ENCODE results near the gene ZNF296. TPM values are rescaled to one million over a fixed set of nuclear protein-coding genes. Genes with fewer than 3 reads are reported as not detected.
A peak's percentile ranks its signal among the peaks of the same experiment; 100 is the strongest.

ZNF296 gene
- total RNA-seq, 1 donor from 2014 or later = not detected

DNA sequence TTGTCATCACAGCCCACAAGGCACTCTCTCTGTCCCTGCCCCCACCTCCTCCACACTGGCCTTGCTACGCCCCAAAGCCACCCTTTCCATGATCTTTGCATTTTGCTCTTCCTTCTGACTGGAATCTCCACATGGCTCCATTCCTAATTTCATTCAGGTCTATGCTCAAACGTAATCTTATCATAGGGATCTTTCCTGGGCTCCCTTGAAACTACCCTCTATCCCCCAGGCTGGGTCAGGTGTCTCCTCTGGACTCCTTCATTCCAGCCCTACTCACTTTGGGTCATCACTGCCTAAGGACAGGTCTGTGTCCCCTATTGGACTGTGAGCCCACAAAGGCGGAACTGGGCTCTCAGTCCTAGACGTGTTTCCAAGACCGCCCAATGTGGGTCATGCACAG lies 5.9 kb upstream of the ZNF296 start:
- DNase-seq = no peak

DNA sequence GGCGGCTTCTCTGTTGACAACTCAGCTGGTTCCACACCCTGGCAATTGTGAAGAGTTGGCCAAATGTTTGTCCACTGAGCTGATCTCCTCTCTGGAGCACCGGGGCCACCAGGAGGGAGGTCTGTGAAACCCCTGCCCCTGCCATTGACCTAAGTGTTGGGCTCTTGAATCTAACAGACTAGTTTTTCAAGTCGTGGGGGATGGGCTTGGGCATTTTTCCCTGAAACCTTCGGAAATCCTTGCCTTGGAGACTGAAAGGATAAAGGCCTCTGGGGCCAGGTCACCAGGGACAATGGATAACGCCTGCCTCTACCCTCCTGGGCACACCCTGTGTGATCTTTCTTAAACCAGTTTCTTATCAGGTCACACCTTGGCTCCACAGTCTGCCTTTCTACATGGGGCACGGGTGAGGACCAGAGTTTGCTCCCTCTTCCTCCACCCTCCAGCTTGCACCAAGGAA lies 3.7 kb upstream of the ZNF296 start:
- DNase-seq = no peak

DNA sequence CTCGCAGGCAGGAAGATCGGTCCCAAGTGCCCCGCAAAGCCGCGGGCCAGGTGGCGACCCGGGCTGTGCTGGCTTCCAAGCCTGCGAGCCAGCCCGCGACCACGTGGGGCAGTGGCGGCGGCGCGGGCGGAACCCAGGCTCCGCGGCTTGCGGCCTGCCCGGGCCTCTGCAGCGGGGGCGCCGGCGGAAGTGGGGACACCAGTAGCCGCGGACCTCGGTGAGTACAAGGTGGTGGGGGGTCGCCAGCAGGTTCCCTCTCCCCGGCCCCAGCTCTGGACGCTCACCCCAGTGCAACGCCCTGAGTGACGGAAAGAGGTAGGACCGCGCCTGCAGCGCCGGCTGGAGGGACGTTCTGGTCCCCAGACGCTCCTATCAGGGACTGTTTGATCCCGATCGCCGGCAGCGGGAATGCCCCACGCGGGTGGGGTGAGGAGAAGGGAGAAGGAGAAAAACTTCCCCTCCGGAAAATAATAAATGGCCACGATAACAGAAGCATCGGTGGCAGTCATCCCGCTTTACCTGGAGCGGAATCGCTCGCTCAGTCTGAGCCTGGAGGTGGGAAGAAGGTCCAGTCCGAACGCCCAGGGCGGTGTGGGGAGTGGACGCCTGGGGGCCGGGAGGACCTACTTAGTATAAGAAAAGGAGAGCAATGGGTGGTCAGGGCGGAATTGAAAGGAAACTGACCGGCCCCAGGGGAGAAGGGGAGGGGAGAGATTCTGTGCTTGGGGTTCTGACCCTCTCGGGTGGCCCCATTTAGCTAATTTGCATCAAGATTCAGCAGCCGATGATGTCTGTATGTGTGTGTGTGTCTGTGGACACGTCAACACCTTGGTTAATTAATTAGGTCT lies 3.0 kb upstream of the ZNF296 start, which contains the start of gene GEMIN7:
TSS of gene GEMIN7 (plus strand) at position 198 of the 848 bp plus-strand sequence. CDS start 10,855 bp downstream, outside the sequence.
- peak; percentile 52 for DNase-seq

DNA sequence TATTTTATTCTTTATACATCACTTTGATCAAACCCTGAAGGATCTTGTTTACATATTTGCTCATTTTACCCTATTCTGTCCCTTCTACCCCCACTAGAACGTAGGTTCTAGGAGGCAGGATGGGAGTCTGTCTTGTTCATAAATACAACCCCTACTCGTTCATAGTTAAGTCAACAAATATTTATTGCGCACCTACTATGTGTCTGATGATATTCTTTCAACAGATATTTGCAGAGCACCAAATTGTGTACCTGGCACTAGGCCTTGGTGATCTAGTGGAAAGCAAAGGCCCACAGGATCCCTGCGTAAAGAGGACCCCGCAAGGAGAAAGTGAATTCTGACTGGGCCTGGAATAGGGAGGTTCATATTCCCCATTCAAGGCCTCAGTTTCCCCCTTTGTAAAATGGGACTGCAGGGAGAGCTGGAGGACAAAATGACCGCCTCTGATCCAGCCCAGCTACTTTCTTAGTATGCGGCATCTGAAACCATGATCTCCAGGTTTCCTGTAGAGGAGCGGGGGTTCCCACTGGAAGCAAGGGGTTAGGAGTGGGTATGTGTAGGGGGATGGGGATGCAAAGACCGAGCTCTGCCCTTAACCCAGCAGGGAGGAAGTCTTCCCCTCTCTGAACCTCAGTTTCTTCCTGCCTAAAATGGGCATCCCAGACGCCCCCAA lies 2.2 kb upstream of the ZNF296 start:
- no peak for DNase-seq

DNA sequence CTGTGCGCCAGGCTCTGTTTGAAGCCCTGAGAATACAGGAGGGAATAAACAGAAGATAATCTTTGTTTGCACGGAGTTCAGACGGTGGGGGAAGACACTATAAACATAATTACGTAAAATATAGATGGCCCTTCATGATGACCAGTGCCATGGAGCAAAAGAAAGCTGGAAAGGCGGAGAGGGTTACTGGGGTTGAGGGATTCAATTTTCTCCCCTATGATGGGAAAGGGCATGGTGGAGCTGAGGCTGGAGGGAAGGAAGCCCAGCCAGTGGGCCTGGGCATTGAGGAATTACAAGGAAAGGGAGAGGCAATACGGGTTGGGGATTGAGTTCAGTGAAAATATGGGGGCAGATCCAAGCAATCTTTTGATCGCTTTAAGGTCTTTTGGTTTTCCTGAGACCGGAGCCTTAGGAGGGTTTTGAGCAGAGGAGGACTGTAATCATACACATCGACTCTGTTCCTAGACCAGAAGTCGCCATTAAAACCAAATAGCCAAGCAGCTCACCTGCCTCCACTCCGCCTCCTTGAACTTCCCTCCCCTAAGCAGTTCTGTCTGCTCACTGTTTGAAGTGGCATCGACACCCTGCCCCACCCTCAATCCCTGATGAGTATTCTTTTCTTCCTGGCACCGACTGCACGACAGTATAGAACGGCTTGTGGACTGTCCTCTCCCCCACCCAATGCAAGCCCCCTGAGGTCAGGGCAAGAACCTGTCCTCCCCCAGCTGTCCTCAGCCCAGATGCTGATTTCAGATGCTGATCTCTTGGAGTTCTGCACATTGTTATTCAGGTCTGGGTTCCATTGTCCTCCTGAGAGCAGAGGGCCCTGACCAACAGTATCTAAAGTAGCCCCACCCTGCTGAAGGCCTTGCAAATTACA lies 813 bp upstream of the ZNF296 start:
- no peak for DNase-seq

DNA sequence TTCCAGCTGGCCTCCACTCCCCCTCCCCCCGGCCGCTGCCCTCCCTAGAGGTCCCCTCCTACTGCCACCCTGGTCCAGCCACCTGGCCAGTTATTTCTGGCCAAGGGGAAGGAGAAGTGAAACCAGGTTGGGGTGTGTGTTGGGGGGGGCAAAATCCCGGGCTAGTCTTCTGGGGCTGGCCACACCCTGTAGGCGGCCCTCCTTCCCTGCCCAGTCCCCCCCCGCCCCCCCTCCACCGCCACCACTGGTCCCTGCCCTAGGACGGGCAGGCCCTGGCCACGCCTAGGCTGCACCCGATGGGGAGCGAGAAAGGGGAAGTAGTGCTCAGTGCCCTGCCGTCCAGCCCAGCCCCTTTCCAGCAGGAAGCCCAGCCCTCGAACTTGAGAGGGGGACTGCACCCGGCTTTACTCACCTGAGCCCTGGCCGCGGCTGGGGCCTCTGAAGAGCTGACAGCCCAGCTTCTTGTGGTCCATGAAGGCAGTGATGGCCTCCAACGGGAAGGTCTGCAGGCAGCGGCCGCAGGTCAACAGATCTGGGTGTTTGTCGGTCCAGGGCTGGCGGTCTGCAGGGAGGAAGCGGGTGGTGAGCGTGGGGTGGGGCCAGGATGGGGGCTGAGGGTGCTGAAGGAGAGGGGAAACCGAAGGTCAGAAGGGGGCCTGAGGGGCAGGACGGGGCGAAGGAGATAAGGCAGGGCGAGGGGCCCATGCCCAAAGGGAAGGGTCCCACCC lies 813 bp downstream of the ZNF296 start:
- peak; percentile 18 for DNase-seq

DNA sequence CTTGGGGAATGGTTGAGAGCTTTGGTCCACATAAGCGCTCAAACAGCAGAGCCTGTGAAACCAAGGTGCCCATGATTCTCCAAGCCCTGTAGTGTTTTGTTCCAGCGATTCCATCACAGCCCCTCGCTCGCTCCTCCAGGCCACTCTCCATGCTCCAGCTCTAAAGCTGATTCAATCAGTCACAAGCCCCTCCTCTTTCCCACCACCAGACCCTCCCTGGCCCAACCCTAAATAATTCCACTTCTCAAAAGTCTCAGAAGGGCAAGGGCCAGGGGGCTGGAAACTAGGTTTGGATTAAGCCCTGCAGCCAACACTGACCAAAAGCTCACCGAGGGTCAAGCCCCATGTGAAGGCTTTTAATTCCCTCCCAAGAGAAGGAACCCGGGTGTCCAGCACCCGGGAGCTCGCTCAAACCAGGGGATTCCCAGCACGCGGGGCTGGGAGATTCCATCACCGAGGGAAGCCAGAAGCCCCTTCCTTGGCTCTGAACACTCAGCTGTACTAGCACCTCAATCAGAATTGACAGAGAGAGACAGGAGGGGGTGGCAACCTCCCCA lies 1.5 kb downstream of the ZNF296 start:
- no peak for DNase-seq

DNA sequence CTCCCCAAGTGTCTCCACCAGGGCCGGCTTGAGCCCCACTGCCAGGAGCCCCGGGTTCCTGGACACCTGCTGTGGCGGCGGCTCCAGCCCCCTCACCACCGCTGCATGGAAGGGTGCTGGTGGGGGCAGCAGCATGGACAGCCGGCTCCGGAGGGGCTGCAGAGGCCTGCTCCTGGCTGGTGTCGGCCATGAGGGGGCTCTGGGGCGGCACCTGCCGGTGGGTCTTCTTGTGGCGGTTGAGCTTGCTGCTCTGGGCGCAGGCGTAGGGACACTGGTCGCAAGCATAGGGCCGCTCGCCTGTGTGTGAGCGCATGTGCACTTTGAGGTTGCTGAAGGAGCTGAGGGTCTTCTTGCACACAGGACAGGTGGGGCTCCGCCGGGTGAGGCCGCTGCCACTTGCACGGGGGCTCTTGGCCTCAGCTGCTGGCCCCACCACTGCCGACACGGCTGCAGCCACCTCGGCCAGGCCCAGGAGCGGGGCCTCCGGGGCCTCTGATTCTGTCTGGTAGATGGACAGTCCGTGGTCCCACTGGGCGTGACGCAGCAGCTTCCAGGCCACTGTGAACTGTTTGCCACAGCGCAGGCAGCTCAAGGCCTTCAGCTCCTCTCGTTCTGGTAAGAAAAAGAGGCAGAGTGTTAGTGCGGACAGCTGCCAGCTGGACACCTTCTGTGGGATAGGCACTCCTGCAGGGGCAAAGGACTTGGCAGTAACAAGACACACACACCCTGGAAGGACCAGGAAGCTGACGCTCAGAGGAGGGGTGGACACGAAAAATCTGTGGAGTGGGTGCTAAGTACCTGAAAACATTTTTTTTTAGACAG lies 4.1 kb downstream of the ZNF296 start:
- no peak for DNase-seq

DNA sequence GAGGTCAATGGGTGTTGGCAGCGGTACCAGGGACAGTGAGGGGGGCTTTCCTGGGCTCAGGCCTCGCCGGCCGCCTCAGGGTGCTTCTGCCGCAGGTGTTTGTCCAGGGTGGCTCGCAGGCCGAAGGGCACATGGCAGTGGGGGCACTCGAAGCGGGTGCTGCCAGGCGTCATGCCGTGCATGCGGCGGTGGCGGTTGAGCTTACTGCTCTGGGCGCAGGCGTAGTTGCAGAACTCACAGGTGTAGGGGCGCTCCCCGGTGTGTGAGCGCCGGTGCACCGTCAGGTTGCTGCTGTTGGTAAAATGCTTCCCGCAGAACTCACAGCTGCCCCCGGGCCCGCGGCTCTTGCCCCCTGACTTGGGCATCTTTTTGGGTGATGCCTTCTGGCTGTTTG lies 4.7 kb downstream of the ZNF296 start:
- no peak for DNase-seq

DNA sequence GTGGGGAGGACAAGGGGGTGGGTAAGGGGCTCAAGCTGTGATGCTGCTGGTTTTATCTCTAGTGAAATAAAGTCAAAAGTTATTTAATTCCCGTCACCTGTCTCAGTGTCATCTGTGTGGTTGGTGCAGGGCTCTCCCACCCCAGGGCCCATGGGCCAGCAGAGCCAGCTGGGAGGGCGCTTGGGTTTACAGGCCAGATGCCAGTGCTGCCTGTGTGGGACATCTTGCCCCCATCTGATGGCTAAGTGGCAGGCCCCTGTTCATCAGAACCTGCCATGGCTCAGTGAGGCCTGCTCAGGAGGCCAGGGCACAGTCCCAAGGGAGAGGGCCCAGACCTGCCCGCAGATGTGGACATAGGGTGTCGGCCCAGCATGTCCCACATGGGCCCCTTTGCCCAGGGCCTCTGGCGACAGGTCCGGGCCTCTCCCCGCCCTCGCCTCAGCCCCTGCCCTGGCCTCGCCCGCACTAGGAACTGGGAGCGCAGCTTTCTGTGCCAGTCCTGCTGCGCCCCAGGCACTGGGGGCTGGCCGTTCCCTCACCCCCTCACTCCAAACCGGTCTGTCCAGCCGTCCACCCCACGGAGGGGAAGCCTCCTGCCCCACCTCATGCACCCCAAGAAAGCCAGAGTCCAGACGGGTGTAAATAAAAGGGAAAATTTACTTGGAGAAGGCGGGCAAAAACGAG lies 5.3 kb downstream of the ZNF296 start:
- DNase-seq = no peak

DNA sequence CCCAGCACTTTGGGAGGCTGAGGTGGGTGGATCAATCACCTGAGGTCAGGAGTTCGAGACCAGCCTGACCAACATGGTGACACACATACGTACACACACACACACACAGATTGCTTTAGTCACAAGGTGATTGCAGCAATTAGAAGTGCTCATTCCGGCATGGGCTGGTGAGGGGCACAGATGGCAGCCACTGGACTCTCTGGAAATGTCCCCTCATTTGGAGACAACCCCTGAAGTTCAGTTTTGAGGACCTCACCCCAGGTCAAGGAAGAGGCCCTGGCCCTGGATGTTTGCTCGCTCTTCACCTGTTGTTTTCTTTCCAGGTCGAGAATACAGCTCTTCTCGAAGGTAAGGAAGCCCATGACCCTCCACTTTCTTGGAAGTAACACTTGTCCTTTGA lies 6.1 kb downstream of the ZNF296 start:
- DNase-seq = no peak

DNA sequence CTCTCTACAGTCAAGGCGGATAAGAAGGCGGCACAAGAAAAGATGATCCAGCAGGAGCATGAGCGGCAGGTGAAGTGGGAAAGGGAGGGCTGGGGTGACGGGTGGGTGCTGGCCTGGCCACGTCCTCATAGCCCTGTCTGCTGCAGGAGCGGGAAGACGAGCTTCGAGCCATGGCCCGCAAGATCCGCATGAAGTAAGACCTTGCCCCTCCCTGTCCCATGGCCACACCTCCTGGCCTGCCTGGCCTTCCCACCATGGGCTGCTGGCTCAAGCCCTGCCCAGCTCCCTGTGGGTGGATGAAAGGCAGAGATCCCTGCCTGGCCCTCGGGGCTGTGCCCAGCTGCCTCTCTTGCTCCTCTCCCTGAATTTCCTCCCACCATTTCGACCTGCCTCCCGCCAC lies 7.2 kb downstream of the ZNF296 start:
- DNase-seq = no peak

DNA sequence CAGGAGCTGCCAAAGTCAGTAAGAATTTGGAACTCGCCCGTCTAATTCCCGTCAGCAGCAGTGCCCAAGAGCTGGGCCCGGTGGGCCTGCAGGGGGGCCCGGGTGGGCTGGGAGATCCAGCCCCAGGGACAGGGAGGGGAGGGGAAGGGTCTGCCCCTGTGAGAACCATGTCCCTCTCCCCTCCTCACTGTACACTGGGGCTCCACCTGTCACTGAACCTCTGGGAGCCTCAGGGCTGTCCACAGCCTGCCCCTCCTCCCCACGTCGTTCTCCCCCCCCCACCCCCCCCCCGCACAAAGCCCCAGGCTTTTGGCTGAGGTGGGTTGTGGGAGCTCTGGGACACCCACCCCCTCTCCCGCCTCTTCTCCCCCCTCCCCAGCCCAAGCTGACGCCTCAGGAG lies 8.2 kb downstream of the ZNF296 start:
- DNase-seq = no peak

DNA sequence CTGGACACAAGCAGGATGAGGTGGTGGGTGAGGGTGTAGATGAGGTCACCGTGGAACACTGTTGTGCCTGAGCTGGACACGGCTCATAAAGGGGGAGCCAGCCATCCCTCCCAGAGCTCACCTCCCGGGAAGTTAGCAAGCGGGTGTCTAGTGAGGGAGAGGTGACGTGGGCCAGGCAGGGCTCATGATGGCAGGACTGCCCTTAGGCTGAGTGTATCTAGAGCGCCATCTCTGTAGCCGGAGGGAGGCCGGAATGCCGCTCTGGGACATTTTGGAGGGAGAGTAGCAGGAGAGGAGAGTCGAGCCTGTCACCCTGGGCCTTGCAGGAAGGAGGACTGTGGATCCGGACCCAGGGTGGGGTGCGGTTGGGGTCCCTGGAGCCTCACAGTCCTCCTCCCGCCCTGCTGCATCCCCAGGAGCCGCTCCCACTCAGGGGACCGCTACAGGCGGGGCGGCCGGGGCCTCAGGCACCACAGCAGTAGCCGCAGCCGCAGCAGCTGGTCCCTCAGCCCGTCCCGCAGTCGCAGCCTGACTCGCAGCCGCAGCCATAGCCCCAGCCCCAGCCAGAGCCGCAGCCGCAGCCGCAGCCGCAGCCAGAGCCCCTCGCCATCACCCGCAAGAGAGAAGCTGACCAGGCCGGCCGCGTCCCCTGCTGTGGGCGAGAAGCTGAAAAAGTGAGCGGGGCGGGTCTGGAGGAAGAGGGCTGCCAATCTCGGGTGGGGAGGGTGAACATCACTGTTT lies 9.2 kb downstream of the ZNF296 start:
- DNase-seq = no peak

DNA sequence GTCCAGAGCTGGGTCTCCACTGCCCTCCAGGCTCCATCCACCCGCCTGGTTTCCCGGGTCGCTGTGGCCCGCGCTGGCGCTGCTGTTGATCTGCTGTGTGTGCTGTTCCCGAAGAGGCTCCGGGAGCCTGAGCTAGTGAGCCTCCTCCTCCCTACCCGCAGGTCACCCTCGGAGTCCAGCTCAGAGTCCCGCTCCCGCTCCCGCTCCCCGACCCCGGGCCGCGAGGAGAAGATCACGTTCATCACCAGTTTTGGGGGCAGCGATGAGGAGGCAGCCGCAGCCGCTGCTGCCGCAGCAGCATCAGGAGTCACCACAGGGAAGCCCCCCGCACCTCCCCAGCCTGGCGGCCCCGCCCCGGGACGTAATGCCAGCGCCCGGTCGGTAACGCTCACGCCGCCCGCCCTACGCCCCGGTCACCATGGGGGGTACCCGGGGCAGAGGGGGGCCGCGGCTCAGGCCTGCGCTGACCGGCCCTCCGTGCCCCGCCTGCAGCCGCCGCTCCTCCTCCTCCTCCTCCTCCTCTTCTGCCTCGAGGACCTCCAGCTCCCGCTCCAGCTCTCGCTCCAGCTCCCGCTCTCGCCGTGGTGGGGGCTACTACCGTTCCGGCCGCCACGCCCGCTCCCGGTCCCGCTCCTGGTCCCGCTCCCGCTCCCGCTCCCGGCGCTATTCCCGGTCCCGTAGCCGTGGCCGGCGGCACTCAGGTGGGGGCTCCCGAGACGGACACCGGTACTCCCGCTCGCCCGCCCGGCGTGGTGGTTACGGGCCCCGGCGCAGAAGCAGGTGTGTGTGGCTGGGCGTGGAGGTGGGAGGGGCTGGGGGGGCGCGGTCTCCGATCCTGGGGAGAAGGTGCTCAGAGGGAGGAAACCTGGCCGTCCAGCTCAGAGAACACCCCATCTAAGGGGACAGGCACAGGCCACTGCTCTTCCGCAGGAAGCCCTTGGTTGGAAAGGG lies 12.2 kb downstream of the ZNF296 start:
- DNase-seq = no peak

DNA sequence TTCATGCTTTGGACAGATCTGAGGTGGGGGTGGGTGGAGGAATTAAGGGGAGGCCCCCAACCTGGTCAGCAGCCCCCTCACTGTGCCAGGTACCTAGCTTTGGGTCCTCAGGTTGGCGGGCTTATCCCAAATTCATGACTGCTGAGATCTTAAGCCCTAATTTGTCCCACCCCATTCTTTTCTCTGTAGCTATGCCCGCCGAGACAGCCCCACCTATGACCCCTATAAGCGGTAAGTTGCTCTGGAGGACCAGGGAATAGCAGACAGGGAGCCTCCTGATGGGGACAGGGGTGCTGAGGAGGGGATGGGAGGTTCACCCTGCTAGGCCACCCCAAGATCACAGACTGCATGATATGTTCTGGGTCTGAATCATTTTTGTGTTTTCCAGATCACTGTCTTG lies 14.3 kb downstream of the ZNF296 start:
- no peak for DNase-seq

DNA sequence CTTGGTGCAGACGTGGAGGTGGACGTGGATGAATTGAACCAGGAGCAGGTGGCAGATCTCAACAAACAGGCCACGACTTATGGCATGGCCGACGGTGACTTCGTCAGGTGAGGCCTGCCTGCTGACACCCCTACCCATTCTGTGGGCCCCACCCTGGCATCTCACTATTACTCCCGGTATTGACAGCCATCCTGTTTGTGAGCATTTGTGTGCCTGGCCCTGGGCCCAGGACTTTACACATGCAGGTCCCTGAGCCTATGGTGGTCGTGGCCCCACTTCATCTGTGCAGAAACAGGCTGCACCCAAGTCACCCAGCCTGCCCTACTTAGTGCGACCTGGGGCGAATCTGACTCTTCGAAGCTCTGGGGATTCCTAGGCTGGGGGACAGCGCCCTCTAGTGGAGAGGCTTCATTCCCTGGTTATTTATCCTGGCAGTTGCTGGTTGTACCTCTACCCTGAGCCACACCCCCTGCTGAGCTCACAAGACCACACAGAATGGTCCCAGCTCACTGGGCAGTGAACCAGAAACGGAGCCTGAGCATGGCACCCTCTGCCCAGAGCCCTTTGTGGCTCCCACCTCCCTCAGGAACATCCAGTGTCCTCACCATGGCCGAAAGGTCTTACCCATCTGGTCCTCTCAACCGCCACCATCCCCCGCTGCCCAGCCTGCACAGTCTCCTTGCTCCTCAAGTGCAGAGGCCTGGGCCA lies 16.9 kb downstream of the ZNF296 start:
- DNase-seq = peak; percentile 27

All from occipital lobe (tissue), 2 donors.